Transverse colon (tissue), 3 donors: ENCODE data around the gene OSBP.

Experiments
- EP300 ChIP-seq: sonication (generic); formaldehyde crosslinking; IDR thresholded peaks from one replicate; pipeline ENCODE4 v1.6.1; 2017; ENCODE audit warnings: antibody characterized with exemption, low read depth
- POLR2A ChIP-seq: fragments of 450-650 bp; IDR thresholded peaks from one replicate; pipeline ENCODE4 v1.6.1; 2016; ENCODE audit warnings: antibody characterized with exemption, mild to moderate bottlenecking, moderate library complexity
- TF ChIP-seq, protein P1 (sequence below), 5 experiments: fragments of 200-600 bp in 3 of 5; fragments of 450-650 bp in 2 of 5; sonication (generic) in 3 of 5; IDR thresholded peaks; 1 replicate in 2 of 5; 2 replicates in 3 of 5; pipeline ENCODE4 v1.5.1; 2016 to 2017; ENCODE audit warnings: antibody characterized with exemption in 5 of 5, inconsistent platforms in 3 of 5, mild to moderate bottlenecking in 2 of 5, moderate library complexity in 1 of 5

DNA sequence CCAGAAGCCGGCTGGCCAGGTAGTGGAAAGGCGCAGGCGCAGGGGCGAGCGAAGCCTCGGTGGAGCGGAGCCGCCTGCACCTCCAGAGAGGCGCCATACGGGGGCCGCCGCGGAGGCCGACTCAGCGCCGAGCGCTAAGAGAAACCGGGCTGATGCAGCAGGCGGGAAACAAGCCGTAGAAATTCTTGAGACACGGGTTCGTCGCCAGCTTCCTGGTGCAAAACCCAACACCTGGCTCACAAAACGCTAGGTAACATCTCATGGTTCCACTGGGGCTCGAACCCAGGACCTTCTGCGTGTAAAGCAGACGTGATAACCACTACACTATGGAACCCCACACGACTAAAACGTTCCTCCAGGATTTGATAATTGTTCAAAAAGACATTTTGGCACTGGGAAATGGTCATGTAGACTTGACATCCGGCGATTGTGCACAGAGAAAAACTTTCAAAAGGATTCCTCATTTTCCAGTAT lies 65.2 kb downstream of the OSBP start:
- TF ChIP-seq, protein P1, sequence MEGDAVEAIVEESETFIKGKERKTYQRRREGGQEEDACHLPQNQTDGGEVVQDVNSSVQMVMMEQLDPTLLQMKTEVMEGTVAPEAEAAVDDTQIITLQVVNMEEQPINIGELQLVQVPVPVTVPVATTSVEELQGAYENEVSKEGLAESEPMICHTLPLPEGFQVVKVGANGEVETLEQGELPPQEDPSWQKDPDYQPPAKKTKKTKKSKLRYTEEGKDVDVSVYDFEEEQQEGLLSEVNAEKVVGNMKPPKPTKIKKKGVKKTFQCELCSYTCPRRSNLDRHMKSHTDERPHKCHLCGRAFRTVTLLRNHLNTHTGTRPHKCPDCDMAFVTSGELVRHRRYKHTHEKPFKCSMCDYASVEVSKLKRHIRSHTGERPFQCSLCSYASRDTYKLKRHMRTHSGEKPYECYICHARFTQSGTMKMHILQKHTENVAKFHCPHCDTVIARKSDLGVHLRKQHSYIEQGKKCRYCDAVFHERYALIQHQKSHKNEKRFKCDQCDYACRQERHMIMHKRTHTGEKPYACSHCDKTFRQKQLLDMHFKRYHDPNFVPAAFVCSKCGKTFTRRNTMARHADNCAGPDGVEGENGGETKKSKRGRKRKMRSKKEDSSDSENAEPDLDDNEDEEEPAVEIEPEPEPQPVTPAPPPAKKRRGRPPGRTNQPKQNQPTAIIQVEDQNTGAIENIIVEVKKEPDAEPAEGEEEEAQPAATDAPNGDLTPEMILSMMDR (IDR thresholded peaks at IDR 0.05), result peak; percentile 37 to 81 (median 56)
- no peak for TF ChIP-seq EP300
- no peak for TF ChIP-seq POLR2A
